ENCODE data around the gene RASSF8. TPM values are rescaled to one million over a fixed set of nuclear protein-coding genes. Genes with fewer than 3 reads are reported as not detected.
A peak's percentile ranks its signal among the peaks of the same experiment; 100 is the strongest.

The RASSF8 gene
- total and polyA plus RNA-seq, 5 donors = 13.0 to 94.6 (median 78.5) TPM

- WGBS = 65% methylated on average over 4 of the region's 4 CpGs
- intact Hi-C loops (cut with DNase I) = no loop called here
- peaks cover 2% of the 10 kb centered on the region for H3K4me1 ChIP-seq (ENCODE audit: control insufficient read depth, insufficient read depth, low read length)
- H3K4me3 ChIP-seq (ENCODE audit: low read length) = no peak overlapping the region
- no peaks in the 10 kb centered on the region for H3K9me3 ChIP-seq (ENCODE audit: control insufficient read depth, low read length)
- DNase-seq (no peak), ATAC-seq (no peak)
- H3K27me3 ChIP-seq (ENCODE audit: control insufficient read depth, insufficient read depth) = no peaks in the 10 kb centered on the region
- H3K27ac ChIP-seq (ENCODE audit: low read length) = no peak overlapping the region
These were observed 147.9 kb downstream of the RASSF8 start for GRCh38 chr12:26106347-26106746.

DNA sequence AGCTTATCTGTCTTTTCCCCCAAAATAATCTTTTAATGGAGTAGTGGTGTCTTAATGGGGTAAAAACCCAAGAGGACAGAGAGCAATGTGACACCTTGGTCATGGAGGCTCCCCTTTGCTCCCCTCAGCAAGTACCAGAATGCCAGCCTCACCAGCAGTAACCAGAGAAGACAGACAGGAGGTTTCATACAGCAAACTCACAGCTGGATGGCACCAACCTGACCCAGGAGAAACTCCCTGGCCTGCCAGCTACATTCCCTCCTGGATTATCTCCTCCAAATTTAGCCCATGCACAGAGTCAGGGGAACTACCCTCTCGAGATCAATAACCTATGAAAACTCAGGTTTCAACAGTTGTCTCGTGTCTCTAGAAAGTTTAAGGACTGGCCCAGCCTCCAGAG, 150.4 kb downstream of the RASSF8 start:
- intact Hi-C loops (cut with DNase I) = no loop called here
- Histone ChIP-seq H3K9me3 (ENCODE audit: control insufficient read depth, low read length) (no peaks in the 10 kb centered on the region), H3K27ac (ENCODE audit: low read length) (peak overlapping the region; percentile 17), H3K4me3 (ENCODE audit: low read length) (no peak overlapping the region), H3K27me3 (ENCODE audit: control insufficient read depth, insufficient read depth) (no peaks in the 10 kb centered on the region), H3K4me1 (ENCODE audit: control insufficient read depth, insufficient read depth, low read length) (peaks cover 4% of the 10 kb centered on the region)
- DNase-seq = no peak
- ATAC-seq = no peak
- WGBS = 79% methylated on average over 2 of the region's 2 CpGs

DNA sequence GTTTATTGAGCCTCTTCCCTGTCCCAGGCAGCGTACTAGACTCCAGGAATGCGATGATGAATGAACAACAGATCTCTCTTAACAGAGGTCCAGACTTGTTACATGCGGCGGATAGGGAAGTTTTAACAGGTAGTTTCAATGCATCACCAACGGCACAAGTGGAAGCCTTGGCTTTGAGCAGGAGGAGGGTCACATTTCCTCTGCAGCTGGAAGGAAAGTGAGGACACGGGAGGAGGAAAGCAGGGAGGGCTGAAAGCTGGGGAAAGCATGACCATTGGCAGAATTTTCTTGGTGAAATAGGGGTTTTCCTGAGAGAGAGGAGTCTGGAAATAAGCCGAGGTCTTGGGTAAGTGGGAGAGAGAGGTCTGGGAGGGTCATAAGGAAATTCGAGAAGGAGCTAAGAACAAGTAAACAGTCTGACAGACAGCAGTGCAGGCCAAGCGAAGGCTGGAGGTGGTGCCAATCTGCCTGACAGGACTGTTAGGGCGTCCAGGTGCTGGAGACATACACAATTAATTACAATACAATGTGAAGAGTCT, 150.9 kb downstream of the RASSF8 start:
- WGBS = 56% methylated on average over 10 of the region's 10 CpGs

DNA sequence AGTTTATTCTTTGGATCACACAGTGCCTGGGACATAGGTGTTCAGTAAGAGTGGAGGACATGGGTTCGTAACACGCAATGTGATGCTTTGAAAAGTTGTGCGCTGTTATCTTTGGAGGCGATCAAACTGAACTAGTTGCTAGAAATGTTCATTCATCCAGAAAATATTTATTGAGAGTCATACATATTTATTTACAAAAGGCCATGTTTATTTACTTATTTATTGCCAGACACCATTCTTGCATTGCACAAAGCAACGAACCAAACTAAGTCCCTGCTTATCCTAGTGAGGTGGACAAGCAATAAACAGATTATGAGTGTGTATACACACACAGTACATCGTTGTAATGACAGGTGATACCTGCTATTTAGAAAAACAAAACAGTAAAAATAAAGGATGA, 153.8 kb downstream of the RASSF8 start:
- H3K4me3 ChIP-seq (ENCODE audit: low read length) = no peak overlapping the region
- WGBS = 87% methylated on average over 6 of the region's 6 CpGs
- ATAC-seq (no peak), DNase-seq (no peak)
- H3K4me1 ChIP-seq (ENCODE audit: control insufficient read depth, insufficient read depth, low read length) = peaks cover 4% of the 10 kb centered on the region
- intact Hi-C loops (cut with DNase I) = no loop called here
- no peak overlapping the region for H3K27ac ChIP-seq (ENCODE audit: low read length)
- H3K9me3 ChIP-seq (ENCODE audit: control insufficient read depth, low read length) = no peaks in the 10 kb centered on the region
- H3K27me3 ChIP-seq (ENCODE audit: control insufficient read depth, insufficient read depth) = no peaks in the 10 kb centered on the region

More for the DNA sequence above, 150.9 kb downstream of the RASSF8 start:
- intact Hi-C loops (cut with DNase I) = no loop called here
- peaks cover 4% of the 10 kb centered on the region for H3K4me1 ChIP-seq (ENCODE audit: control insufficient read depth, insufficient read depth, low read length)
- DNase-seq (peak; percentile 36 to 81 (median 64)), ATAC-seq (peak in 1 of 2 donors; percentile 8)
- H3K27ac ChIP-seq (ENCODE audit: low read length) = peak overlapping the region; percentile 72
- no peaks in the 10 kb centered on the region for H3K27me3 ChIP-seq (ENCODE audit: control insufficient read depth, insufficient read depth)
- H3K9me3 ChIP-seq (ENCODE audit: control insufficient read depth, low read length) = no peaks in the 10 kb centered on the region
- no peak overlapping the region for H3K4me3 ChIP-seq (ENCODE audit: low read length)

DNA sequence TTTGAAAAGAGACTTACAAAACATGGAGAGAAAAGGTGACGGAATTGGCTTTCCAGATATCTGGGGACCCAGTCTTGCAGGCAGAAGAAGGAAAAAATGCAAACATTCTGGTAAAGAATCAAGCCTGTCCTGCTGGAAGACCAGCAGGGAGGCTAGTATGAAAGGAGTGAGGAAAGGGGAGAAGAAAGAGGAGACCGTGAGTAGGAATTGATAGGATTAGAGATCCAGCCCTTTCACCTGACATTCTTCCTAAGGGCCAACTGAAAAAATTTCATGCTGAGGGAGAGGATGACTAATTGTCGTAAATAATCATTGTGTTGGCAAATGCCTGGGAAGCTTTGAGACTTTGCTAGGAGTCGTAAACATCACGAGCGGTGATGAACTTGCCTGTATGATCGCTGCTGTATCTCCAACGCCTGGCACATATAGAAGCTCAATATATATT, 154.2 kb downstream of the RASSF8 start:
- Histone ChIP-seq H3K4me3 (ENCODE audit: low read length) (no peak overlapping the region), H3K9me3 (ENCODE audit: control insufficient read depth, low read length) (no peaks in the 10 kb centered on the region), H3K27ac (ENCODE audit: low read length) (peak overlapping the region; percentile 43), H3K4me1 (ENCODE audit: control insufficient read depth, insufficient read depth, low read length) (peaks cover 4% of the 10 kb centered on the region), H3K27me3 (ENCODE audit: control insufficient read depth, insufficient read depth) (no peaks in the 10 kb centered on the region)
- ATAC-seq = no peak
- DNase-seq = no peak
- intact Hi-C loops (cut with DNase I) = no loop called here
- 90% methylated on average over 8 of the region's 8 CpGs for WGBS

DNA sequence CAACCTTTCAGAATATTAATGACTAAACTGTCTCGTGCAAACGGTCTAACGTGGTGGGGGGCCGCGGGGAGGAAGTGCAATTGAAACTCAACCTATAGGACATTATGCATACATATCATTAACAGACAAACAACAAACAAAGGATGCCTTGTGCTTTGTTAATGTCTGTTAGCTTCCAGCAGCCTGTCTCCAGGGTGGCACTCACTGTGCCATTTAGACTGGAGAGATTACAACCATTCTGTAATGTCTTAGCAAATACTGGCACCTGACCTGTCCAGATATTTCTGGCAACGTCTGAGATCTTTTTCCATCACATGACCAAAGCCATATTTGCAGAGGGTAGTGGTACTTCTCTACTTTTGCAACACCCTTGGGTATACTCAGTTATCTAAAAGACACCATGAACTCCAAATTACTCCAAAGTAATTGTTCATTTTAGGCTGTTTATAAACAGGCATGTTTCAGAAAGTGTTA, 154.7 kb downstream of the RASSF8 start:
- peaks cover 4% of the 10 kb centered on the region for H3K4me1 ChIP-seq (ENCODE audit: control insufficient read depth, insufficient read depth, low read length)
- intact Hi-C loops (cut with DNase I) = no loop called here

GRCh38 chr12:26113853-26114719, 155.6 kb downstream of the RASSF8 start:
- under 1% methylated on average over 72 of the region's 72 CpGs for WGBS
- intact Hi-C loops (cut with DNase I) = no loop called here

More for the DNA sequence above, 154.7 kb downstream of the RASSF8 start:
- peak; percentile 21 to 25 for ATAC-seq
- H3K9me3 ChIP-seq (ENCODE audit: control insufficient read depth, low read length) = no peaks in the 10 kb centered on the region
- no peaks in the 10 kb centered on the region for H3K27me3 ChIP-seq (ENCODE audit: control insufficient read depth, insufficient read depth)
- peak overlapping the region; percentile 43 for H3K27ac ChIP-seq (ENCODE audit: low read length)
- no peak for DNase-seq
- WGBS = 37% methylated on average over 6 of the region's 6 CpGs
- H3K4me3 ChIP-seq (ENCODE audit: low read length) = peak overlapping the region; percentile 44

GRCh38 chr12:26114720-26115401, 156.4 kb downstream of the RASSF8 start:
- H3K4me1 ChIP-seq (ENCODE audit: control insufficient read depth, insufficient read depth, low read length) = peaks cover 4% of the 10 kb centered on the region
- ATAC-seq = no peak

More at GRCh38 chr12:26113853-26114719, 155.6 kb downstream of the RASSF8 start:
- ATAC-seq (peak; percentile 96 to 98), DNase-seq (peak; percentile 94 to 98 (median 98))
- peak overlapping the region; percentile 44 for H3K4me3 ChIP-seq (ENCODE audit: low read length)
- no peaks in the 10 kb centered on the region for H3K9me3 ChIP-seq (ENCODE audit: control insufficient read depth, low read length)
- no peaks in the 10 kb centered on the region for H3K27me3 ChIP-seq (ENCODE audit: control insufficient read depth, insufficient read depth)
- peaks cover 4% of the 10 kb centered on the region for H3K4me1 ChIP-seq (ENCODE audit: control insufficient read depth, insufficient read depth, low read length)
- H3K27ac ChIP-seq (ENCODE audit: low read length) = peak overlapping the region; percentile 96

GRCh38 chr12:26116829-26117715, 158.6 kb downstream of the RASSF8 start:
- DNase-seq (no peak), ATAC-seq (no peak)
- intact Hi-C loops (cut with DNase I) = no loop called here
- H3K4me3 ChIP-seq (ENCODE audit: low read length) = no peak overlapping the region
- no peaks in the 10 kb centered on the region for H3K9me3 ChIP-seq (ENCODE audit: control insufficient read depth, low read length)
- peaks cover 4% of the 10 kb centered on the region for H3K4me1 ChIP-seq (ENCODE audit: control insufficient read depth, insufficient read depth, low read length)
- H3K27me3 ChIP-seq (ENCODE audit: control insufficient read depth, insufficient read depth) = no peaks in the 10 kb centered on the region
- H3K27ac ChIP-seq (ENCODE audit: low read length) = peak overlapping the region; percentile 50
- 52% methylated on average over 6 of the region's 6 CpGs for WGBS

More at GRCh38 chr12:26114720-26115401, 156.4 kb downstream of the RASSF8 start:
- H3K27ac ChIP-seq (ENCODE audit: low read length) = peak overlapping the region; percentile 96
- H3K27me3 ChIP-seq (ENCODE audit: control insufficient read depth, insufficient read depth) = no peaks in the 10 kb centered on the region
- 32% methylated on average over 13 of the region's 13 CpGs for WGBS
- no peak for DNase-seq
- intact Hi-C loops (cut with DNase I) = no loop called here
- H3K4me3 ChIP-seq (ENCODE audit: low read length) = peak overlapping the region; percentile 44
- no peaks in the 10 kb centered on the region for H3K9me3 ChIP-seq (ENCODE audit: control insufficient read depth, low read length)

DNA sequence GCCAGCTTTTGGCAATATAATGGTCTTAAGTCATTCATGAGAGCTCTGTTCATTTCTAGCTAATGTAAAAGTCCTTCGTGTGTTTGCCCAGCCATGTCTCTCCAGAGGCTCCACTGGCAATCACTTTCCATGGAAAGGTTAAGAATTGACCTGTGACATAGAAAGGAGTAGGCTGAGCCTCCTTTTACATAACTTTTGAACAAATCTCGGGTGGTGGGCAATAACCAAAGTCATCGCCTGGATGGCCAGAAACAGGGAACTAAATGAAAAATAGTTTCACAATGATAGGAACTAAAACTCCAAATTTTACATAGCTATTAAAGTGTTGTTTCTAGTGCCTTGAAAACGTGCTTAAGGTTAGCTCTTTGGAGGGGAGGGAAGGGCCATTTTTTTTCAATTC, 159.8 kb downstream of the RASSF8 start:
- WGBS = 68% methylated on average over 4 of the region's 4 CpGs
- ATAC-seq (no peak), DNase-seq (no peak)
- intact Hi-C loops (cut with DNase I) = no loop called here
- Histone ChIP-seq H3K4me1 (ENCODE audit: control insufficient read depth, insufficient read depth, low read length) (peaks cover 2% of the 10 kb centered on the region), H3K27me3 (ENCODE audit: control insufficient read depth, insufficient read depth) (no peaks in the 10 kb centered on the region), H3K27ac (ENCODE audit: low read length) (no peak overlapping the region), H3K4me3 (ENCODE audit: low read length) (no peak overlapping the region), H3K9me3 (ENCODE audit: control insufficient read depth, low read length) (no peaks in the 10 kb centered on the region)

Measured in right cardiac atrium (tissue), 5 donors.